GM23338 (cell line): ENCODE results near the gene OSBPL3.

Experiments
- CREB1 ChIP-seq: fragments of 250-450 bp; sonication (Bioruptor Pico); IDR thresholded peaks from 2 replicates; pipeline ENCODE4 v1.5.0; 2020; ENCODE audit warnings: low read depth, mild to moderate bottlenecking, moderate library complexity
- CTCF ChIP-seq, 2 experiments: fragments of 200-600 bp in 1 of 2; sonication (generic) in 1 of 2; conservative IDR thresholded peaks; 2 replicates each; pipeline versions ENCODE4 v1.5.1 to v1.6.1; 2016 to 2017; ENCODE audit warnings: antibody characterized with exemption in 2 of 2, low read depth in 2 of 2, mild to moderate bottlenecking in 2 of 2, moderate library complexity in 1 of 2
- ETS1 ChIP-seq: IDR thresholded peaks from 2 replicates; pipeline ENCODE4 v1.6.1; 2016; ENCODE audit warnings: antibody characterized with exemption
- EZH2 ChIP-seq: fragments of 200-600 bp; sonication (generic); IDR thresholded peaks from one replicate; pipeline ENCODE4 v1.8.0; 2017; ENCODE audit warnings: antibody characterized with exemption, mild to moderate bottlenecking, low read depth; ENCODE audit not compliant: unreplicated experiment
- EZH2phosphoT487 ChIP-seq: fragments of 200-600 bp; sonication (generic); IDR thresholded peaks from one replicate; pipeline ENCODE4 v1.8.1; 2018; ENCODE audit warnings: antibody characterized with exemption; ENCODE audit not compliant: unreplicated experiment
- JUNB ChIP-seq: IDR thresholded peaks from one replicate; pipeline ENCODE4 v1.6.1; 2016; ENCODE audit warnings: antibody characterized with exemption; ENCODE audit not compliant: unreplicated experiment
- POLR2AphosphoS5 ChIP-seq: IDR thresholded peaks from 2 replicates; pipeline ENCODE4 v1.6.1; 2016; ENCODE audit warnings: antibody characterized with exemption, low read depth
- REST ChIP-seq: IDR thresholded peaks from one replicate; pipeline ENCODE4 v1.6.1; 2018; ENCODE audit warnings: antibody characterized with exemption; ENCODE audit not compliant: unreplicated experiment
- ZNF114 ChIP-seq: fragments of 250-450 bp; sonication (Bioruptor Pico); IDR thresholded peaks from 2 replicates; pipeline ENCODE4 v1.5.0; 2020; ENCODE audit warnings: mild to moderate bottlenecking, moderate library complexity
- ZNF331 ChIP-seq: fragments of 250-450 bp; sonication (Bioruptor Pico); IDR thresholded peaks from 2 replicates; pipeline ENCODE4 v1.5.0; 2020; ENCODE audit warnings: low read depth, mild to moderate bottlenecking, moderate library complexity

- TF ChIP-seq CTCF (conservative IDR thresholded peaks at IDR 0.05; ENCODE audit: low read depth in 2 of 2) (no peak), REST (no peak), POLR2AphosphoS5 (no peak), EZH2 (no peak), EZH2phosphoT487 (no peak), CREB1 (CRISPR knock-in tag) (no peak), ZNF114 (no peak), ZNF331 (CRISPR knock-in tag) (no peak), JUNB (no peak), ETS1 (no peak)
Observed at GRCh38 chr7:24963218-24963617, 16.8 kb downstream of the OSBPL3 start.
